Mucosa of stomach (tissue), 1 donor: ENCODE results near the gene MCF2L.

ENCODE experiments used
- H3K27me3 ChIP-seq: one replicate; pipeline ENCODE4 v1.7.0; 2013; ENCODE audit warnings: mild to moderate bottlenecking, low read length; ENCODE audit not compliant: control insufficient read depth, insufficient read depth
- H3K36me3 ChIP-seq: one replicate; pipeline ENCODE4 v1.7.0; 2013; ENCODE audit warnings: low read length; ENCODE audit not compliant: control insufficient read depth, insufficient read depth
- H3K4me1 ChIP-seq: one replicate; pipeline ENCODE4 v1.7.0; 2013; ENCODE audit warnings: mild to moderate bottlenecking, low read length; ENCODE audit not compliant: control insufficient read depth, insufficient read depth
- H3K4me3 ChIP-seq: one replicate; pipeline ENCODE4 v1.7.0; 2013; ENCODE audit warnings: low read length
- H3K9ac ChIP-seq: one replicate; pipeline ENCODE4 v1.7.0; 2013; ENCODE audit warnings: mild to moderate bottlenecking, low read length, moderate library complexity
- H3K9me3 ChIP-seq: one replicate; pipeline ENCODE4 v1.7.0; 2013; ENCODE audit warnings: mild to moderate bottlenecking, low read length, moderate library complexity; ENCODE audit not compliant: control insufficient read depth
- donor health status: Pancreatic carcinoma.

Gene MCF2L

GRCh38 chr13:112999414-113000177 lies 30.6 kb downstream of the MCF2L start:
- H3K4me1 ChIP-seq = peaks cover 65% of the 10 kb centered on the region
- no peaks in the 10 kb centered on the region for H3K36me3 ChIP-seq
- H3K27me3 ChIP-seq = peaks cover 3% of the 10 kb centered on the region
- no peak overlapping the region for H3K4me3 ChIP-seq
- no peaks in the 10 kb centered on the region for H3K9me3 ChIP-seq
- H3K9ac ChIP-seq = no peak overlapping the region

GRCh38 chr13:113000575-113000974 lies 31.6 kb downstream of the MCF2L start:
- H3K4me1 ChIP-seq = peaks cover 55% of the 10 kb centered on the region
- H3K4me3 ChIP-seq = no peak overlapping the region
- no peaks in the 10 kb centered on the region for H3K9me3 ChIP-seq
- peak overlapping the region; percentile 55 for H3K9ac ChIP-seq
- peaks cover 3% of the 10 kb centered on the region for H3K27me3 ChIP-seq
- H3K36me3 ChIP-seq = no peaks in the 10 kb centered on the region

- peak overlapping the region; percentile 55 for H3K9ac ChIP-seq
- H3K9me3 ChIP-seq = no peaks in the 10 kb centered on the region
- no peaks in the 10 kb centered on the region for H3K36me3 ChIP-seq
- H3K4me1 ChIP-seq = peaks cover 46% of the 10 kb centered on the region
- peak overlapping the region; percentile 4 for H3K4me3 ChIP-seq
- H3K27me3 ChIP-seq = peaks cover 3% of the 10 kb centered on the region
Observed at GRCh38 chr13:113001241-113002140, 32.5 kb downstream of the MCF2L start.

GRCh38 chr13:113002206-113002912 lies 33.3 kb downstream of the MCF2L start:
- no peaks in the 10 kb centered on the region for H3K36me3 ChIP-seq
- H3K9ac ChIP-seq = peak overlapping the region; percentile 55
- H3K4me1 ChIP-seq = peaks cover 38% of the 10 kb centered on the region
- peaks cover 3% of the 10 kb centered on the region for H3K27me3 ChIP-seq
- H3K4me3 ChIP-seq = no peak overlapping the region
- H3K9me3 ChIP-seq = no peaks in the 10 kb centered on the region

- Histone ChIP-seq H3K36me3 (no peaks in the 10 kb centered on the region), H3K9me3 (no peaks in the 10 kb centered on the region), H3K27me3 (peaks cover 3% of the 10 kb centered on the region), H3K4me1 (peaks cover 32% of the 10 kb centered on the region), H3K9ac (no peak overlapping the region), H3K4me3 (no peak overlapping the region)
Observed at GRCh38 chr13:113002913-113003290, 33.9 kb downstream of the MCF2L start.

GRCh38 chr13:113004126-113004525 lies 35.1 kb downstream of the MCF2L start:
- H3K9me3 ChIP-seq = no peaks in the 10 kb centered on the region
- no peaks in the 10 kb centered on the region for H3K36me3 ChIP-seq
- H3K4me3 ChIP-seq = no peak overlapping the region
- peaks cover 21% of the 10 kb centered on the region for H3K4me1 ChIP-seq
- no peak overlapping the region for H3K9ac ChIP-seq
- peaks cover 3% of the 10 kb centered on the region for H3K27me3 ChIP-seq

- no peaks in the 10 kb centered on the region for H3K9me3 ChIP-seq
- H3K4me1 ChIP-seq = peaks cover 24% of the 10 kb centered on the region
- H3K4me3 ChIP-seq = no peak overlapping the region
- H3K9ac ChIP-seq = no peak overlapping the region
- peaks cover 3% of the 10 kb centered on the region for H3K27me3 ChIP-seq
- no peaks in the 10 kb centered on the region for H3K36me3 ChIP-seq
Observed at GRCh38 chr13:113005076-113005865, 36.3 kb downstream of the MCF2L start.

- Histone ChIP-seq H3K9me3 (no peaks in the 10 kb centered on the region), H3K4me1 (peaks cover 20% of the 10 kb centered on the region), H3K36me3 (no peaks in the 10 kb centered on the region), H3K4me3 (no peak overlapping the region), H3K27me3 (peaks cover 3% of the 10 kb centered on the region), H3K9ac (no peak overlapping the region)
Observed at GRCh38 chr13:113005997-113006396, 37.0 kb downstream of the MCF2L start.

- Histone ChIP-seq H3K27me3 (peaks cover 3% of the 10 kb centered on the region), H3K9me3 (no peaks in the 10 kb centered on the region), H3K36me3 (no peaks in the 10 kb centered on the region), H3K4me1 (peaks cover 13% of the 10 kb centered on the region), H3K9ac (no peak overlapping the region), H3K4me3 (no peak overlapping the region)
Observed at GRCh38 chr13:113006660-113007059, 37.6 kb downstream of the MCF2L start.

GRCh38 chr13:113008851-113009250 lies 39.8 kb downstream of the MCF2L start:
- H3K9me3 ChIP-seq = no peaks in the 10 kb centered on the region
- no peak overlapping the region for H3K4me3 ChIP-seq
- H3K4me1 ChIP-seq = peaks cover 16% of the 10 kb centered on the region
- H3K9ac ChIP-seq = no peak overlapping the region
- no peaks in the 10 kb centered on the region for H3K36me3 ChIP-seq
- H3K27me3 ChIP-seq = no peaks in the 10 kb centered on the region

- H3K4me3 ChIP-seq = no peak overlapping the region
- H3K27me3 ChIP-seq = no peaks in the 10 kb centered on the region
- H3K4me1 ChIP-seq = peaks cover 27% of the 10 kb centered on the region
- H3K9me3 ChIP-seq = no peaks in the 10 kb centered on the region
- no peaks in the 10 kb centered on the region for H3K36me3 ChIP-seq
- H3K9ac ChIP-seq = no peak overlapping the region
Observed at GRCh38 chr13:113009743-113010509, 40.9 kb downstream of the MCF2L start.
